NCI-H2081 treated with DMSO at 0.1 percent for 48 hours (cell line): Measurements from ENCODE around the gene SREBF2.

ENCODE experiments used
- DNase-seq: peaks from one replicate; lab custom pipeline; 2025; lab: John Stamatoyannopoulos, UW

The SREBF2 gene

DNA sequence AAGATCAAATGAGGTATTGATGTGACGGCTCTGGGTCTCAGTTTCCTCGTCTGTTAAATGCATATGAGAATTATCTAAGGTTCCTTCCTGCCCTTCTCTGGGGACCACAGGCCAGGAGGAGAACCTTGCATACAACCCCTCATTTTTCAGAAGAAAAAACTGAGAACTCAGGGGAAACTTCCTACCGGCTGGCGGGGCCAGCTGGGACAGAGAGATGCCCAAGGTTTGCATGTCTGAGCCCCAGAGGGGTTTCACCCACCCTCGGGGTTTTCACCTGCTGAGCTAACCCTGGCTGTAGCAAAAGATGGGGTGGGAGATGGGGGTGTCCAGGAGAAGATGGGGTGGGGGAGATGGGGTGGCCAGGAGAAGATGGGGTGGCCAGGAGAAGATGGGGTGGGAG lies 89.4 kb downstream of the SREBF2 start:
- no peak for DNase-seq

DNA sequence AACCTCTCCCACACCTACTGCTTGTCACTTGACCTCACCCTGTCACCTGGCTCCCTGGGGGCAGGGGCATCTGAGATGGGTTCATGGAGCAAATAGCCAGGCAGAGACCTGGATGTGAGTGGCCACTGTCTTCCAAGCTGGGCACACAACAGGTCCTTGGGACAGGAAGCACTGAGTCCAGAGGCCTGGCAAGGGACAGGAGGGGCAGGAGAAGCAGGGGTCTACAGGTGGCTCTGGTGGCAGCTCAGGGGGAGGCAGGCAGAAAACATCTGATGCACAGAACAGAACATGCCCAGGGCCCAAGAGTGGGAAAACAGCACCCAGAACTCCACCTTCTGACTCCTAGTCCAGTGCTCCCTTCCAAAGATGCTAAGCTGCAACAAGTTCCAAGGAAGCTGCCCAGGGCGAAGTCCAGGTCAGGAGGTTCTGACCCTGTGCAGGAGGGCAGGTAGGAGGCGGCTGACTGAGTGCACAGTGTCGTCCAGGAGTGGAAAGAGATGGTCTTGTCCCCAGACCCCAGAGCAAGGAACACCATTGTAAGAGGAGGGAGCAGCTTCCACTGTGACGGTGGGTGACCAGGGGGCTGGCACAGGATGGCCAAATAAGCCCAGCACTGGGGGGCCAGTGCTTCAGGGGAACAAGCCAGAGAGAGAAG lies 90.2 kb downstream of the SREBF2 start:
- DNase-seq, result no peak

DNA sequence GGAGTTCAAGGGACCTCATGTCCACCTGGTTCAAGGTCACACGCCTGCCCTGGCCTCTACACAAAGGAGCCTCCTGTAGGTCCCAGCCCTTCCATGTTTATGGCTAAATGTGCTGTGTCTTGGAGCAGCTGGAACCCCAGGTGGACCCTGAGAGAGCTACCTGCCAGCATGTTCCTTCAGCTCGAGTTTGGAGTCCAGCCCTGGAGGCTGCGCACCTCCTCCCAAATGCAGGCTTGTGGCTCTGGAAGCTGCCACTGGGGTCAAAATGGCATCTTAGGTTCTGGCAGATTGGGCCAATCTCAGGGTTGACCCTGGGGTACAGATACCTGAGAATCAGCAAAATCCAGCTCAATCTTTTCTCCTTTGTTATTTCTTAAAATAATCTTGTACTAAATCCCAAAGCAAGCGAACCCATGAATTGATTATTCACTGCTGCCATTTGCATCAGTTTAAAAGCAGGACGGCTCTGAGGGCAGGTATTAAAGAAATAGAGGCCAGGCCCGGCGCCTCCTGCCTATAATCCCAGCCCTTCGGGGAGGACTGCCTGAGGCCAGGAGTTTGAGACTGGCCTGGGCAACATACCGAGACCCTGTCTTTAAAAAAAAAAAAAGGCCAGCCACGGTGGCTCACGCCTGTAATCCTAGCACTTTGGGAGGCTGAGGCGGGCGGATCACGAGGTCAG lies 90.8 kb downstream of the SREBF2 start:
- DNase-seq, result no peak

DNA sequence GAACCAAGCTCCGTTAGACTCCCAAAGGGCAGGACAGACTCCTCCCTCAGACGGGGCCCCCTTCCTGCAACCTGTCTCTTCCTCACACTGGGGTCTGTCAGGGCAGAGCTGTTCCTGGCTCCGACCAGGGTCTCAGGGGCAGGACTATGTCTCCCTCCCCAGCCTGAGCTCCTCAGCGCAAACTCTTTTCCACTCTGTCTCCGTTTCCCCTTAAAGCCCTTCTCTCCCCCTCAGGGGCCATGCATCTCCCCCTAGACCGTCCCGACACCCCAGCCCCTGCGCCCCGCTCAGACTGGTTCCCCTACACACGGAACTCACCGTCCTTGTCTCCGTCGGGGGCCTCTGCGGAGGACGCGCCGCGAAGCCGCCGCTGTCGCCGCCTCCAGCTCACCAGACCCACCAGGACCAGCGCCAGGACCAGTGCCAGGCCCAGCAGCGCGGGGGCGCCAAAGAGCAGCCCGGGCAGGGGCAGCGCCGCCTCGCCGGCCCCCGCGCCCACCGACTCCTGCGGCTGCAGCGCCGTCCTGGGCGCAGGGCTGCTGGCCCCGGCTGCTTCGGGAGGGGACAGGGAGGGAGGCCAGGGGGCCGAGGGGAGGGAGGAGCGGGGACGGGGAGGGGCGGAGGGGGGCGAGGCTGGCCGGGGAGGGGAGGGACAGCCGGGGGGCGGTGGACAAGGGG lies 93.0 kb downstream of the SREBF2 start:
- no peak for DNase-seq

DNA sequence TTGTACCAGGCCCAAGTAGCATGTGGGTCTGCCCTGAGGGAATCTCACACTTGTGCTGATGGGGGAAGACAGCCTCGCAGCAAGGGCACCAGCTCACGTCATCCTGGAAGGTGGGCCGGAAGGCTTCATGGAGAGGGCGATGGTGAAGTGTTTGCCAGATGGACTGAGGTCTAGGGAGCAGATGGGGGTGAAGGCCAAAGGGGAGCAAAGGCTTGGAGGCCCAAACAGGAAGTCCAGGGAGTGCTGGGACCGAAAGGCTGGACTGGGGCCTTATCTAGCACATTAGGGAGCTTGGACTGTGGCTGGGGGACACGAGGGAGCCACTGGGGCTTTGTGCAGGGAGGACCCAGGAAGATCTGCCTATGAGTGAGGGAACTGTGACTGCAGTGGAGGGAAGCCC lies 94.9 kb downstream of the SREBF2 start:
- no peak for DNase-seq

DNA sequence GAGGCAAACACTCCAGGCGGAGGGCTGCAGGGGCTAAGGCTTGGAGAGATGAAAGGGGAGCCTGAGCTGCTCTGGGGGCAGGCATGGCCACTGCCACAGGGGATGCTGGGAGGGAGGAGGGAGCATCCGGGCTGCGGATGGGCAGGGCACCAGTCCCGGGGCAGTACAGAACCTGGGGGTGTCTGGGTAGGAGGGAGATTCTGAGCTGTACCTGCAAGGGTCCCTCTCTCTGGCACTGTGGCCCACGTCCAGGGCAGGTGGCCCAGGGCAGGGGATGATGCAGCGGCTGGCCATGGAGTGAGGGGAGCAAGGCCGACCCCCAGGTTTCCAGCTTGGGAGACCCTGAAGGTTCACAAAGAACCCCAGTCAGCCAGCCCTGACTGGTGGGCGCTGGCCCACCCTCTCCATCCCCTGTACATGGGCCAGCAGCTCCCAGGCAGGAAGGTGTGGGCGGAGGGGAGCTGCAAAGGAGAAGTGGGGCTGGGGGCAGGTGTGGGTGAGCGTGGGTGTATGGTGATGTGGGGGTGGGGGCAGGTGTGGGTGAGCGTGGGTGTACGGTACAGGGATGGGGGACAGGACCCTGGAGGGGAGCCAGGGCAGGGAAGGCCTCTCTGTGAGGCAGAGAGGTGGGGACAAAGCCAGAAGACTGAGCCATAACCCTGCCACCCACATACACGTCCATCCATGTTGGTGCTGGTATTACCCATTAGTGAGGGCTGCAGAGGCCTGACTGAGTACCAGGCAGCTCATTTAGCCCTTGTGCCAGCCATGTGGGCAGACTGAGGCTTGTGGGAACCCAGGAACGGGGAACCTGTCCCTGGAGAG lies 95.9 kb downstream of the SREBF2 start:
- no peak for DNase-seq

DNA sequence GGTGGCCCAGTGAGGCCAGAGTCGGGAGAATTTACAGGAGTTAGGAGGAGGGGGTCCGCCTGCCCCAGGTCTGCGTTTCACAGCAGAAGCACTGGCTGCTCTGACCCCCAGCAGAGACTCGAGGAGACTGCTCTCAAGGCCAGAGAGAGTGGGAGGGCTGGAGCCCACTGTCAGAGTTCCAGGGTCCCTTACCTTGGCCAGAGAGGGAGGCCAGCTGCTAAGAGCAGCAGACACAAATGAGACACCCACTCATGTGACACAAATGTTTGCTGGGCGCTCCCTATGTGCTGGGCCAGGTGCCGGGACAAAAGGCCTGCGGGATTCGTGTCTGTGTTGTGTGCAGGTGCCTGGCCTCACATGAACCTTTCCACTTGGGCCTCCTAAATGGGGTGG lies 96.5 kb downstream of the SREBF2 start:
- DNase-seq, result no peak

DNA sequence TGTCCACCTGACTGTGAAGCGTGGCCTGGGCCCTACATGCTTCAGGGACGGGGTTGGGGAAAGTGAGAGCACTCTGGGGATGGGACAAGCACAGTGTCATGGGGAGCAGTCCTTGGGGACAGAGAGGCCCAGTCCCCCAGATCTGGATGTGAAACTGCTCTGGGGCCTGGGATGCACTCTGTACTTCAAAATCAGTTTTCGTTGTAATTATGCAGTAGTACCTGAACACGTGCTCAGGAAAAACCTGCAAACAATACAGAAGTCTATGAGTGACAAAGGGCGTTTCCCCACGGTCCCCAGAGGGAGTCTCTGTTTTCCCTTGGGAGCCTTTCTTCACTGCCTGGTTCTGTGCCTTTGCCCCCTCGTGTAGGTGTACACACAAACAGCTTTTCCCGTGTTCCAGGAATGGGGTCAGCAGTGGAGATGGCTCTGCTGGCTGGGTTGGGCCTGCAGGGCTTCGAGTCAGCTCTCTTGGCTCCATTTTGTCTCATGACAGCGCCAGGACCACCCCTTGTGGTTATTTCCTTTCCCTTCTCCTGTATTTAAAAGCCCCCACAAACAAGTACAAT lies 98.9 kb downstream of the SREBF2 start:
- no peak for DNase-seq

DNA sequence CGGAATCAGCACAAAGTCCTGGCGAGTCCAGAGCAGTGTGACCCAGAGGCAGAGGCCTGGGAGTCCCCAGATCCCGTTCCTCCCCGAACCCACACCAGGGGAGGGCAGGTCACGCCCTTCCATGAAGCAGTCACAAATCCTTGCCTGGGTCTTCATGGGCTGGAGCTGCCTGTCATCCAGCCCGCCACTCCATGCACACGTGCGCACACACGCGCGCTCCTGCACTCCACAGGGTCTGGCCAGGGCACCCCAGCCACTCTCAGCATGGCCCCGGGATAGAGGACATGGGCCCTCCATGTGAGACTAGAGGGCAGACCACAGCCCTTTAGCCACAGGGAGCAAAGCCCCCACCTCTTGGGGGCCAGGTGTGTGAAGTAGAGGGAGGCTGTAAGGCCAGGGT lies 99.4 kb downstream of the SREBF2 start:
- no peak for DNase-seq

DNA sequence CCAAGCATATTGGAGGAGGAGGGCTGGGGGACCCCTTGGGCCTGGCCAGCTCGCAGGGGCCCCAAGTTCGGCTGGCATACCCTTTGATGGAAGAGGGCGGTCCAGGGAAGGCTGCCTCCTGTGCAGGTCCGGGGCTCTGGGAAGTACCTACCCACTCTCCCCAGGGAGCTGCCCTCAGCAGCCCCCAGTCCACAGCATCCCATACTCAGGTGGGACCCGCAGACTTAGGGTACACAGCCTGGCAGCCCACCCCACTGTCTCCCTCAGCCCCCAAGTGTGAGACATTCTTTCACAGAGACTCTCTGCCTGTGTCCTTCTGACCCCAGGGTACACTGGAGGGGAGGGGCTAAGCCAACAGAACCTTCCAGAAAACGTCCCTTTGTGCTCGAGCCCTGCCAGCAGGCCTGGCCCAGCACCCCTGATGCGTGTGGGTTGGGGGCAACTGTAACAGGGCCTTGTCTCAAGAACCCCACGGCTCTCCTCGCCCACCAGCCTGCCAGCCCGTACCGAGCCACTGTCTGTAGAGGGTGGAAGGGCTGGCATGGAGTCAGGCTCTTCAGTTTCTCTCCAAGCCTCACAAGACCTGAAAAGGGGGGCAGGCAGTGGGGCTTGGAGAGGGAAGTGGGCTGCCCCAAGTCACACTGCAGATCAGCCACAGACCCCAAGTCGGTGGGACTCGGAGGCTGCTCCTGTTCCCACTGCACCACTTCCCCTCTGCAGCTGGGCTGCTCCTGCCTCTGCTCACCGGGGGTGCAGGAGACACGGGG lies 100.7 kb downstream of the SREBF2 start:
- no peak for DNase-seq

DNA sequence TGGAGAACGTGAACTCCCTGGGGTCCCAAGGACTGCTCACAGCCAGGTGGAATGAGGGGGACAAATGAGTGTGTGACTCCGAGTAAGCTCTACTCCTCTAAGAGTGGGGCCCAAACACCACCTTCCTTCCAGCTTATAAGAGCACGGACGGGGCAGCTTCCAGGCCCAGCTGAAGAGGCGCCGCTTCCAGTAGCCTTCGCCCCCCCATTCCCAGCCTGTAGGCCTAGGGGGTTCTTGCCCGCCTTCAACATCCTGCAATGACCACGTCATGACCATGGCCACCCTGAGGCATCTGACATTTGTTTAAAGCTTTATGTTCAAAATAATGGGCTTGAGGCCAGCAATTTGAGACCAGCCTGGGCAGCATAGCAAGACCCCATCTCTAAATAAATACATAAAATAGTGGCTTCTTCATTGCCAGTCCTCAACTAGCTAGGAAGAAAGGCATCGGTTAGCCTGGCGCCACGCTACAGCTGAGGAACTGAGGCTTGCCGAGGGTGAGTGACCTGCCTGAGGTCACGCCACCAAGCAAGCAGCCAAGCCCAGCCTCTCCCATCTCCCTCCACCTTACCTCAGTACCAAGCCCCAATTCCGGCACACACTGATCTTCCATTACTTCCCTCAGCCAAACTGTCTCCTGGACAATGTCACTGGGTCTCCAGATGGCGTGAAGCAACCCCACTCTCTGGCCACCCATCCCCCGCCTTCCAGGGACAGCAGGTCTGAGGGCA lies 101.5 kb downstream of the SREBF2 start:
- DNase-seq, result no peak

DNA sequence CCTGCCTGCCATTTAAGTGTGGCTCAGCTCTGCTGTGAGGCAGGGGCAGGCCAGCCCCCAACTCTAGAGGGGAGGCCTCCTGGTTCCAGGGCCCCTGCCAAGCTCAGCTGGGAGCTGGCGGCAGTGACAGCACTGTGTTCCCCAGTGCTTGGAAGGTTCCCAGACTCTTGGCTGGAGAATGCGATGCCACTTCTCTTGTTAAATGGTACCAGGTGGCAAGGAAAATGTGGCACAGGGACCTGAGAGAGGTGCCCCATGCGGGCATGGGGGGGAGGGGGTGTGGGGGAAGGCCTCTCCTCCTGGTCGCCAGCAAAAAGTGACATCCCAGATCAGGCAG lies 102.1 kb downstream of the SREBF2 start:
- DNase-seq, result no peak

DNA sequence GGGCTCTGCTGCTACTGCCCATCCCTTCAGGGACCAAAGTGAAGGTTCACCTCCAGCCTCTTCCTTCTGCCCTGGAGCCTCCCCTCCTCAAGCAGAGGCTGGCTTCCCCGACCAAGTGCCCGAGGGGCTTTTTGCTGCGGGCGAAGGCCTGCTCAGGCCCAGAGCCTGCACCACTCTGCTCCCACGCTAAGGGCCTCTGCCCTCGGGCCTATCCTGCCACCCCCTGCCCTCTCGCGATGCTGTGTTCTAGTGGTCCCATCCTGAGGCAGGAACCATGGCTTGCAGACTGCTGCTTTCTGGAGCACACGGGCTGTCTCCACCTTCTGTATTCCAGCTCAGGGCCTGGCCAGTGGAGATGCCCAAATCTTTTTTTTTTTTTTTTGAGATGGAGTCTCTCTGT lies 102.6 kb downstream of the SREBF2 start:
- no peak for DNase-seq

DNA sequence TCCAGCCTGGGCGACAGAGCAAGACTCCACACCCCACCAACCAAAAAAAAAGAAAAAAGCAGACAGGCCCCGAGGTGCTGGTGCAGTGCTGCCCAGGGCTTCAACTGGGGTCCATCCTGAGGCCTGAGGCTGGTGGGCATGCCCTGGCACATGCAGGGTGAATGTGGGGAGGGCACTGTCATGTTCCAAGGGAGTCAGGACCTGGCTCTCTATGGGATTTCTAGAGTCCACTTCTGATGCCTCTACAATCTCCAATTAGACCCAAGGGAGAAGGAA lies 103.9 kb downstream of the SREBF2 start:
- no peak for DNase-seq

DNA sequence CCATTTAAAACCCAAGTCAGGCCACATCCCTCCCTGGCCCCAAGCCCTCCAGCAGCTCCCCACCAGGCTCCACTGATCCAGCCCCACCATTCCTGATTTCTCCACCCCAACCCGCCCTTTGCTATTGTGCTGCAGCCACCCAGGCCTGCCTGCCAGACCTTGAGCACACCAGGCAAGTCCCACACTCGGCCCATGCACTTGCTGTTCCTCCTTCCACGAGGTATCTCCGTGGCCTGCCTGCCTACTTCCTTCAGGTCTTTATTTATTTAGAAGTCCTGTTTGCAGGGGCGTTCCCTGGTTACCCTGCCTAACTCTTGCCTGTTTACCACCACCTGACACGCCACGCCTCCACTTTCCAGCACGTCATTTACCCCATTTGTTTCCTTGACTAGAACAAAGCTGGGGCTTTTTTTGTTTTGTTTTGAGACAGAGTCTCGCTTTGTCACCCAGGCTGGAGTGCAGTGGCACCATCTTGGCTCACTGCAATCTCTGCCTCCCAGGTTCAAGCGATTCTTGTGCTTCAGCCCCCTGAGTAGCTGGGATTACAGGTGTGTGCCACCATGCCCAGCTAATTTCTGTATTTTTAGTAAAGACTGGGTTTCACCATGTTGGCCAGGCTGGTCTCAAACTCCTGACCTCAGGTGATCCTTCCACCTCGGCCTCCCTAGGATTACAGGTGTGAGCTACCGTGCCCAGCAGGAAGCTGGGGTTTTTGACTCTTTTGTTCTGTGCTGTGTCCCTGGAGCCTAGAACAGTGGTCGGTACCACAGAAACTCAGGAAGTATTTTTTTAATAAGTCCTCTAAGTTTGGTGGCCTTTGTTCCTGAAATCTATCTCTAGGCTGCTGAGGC lies 107.3 kb downstream of the SREBF2 start:
- no peak for DNase-seq

DNA sequence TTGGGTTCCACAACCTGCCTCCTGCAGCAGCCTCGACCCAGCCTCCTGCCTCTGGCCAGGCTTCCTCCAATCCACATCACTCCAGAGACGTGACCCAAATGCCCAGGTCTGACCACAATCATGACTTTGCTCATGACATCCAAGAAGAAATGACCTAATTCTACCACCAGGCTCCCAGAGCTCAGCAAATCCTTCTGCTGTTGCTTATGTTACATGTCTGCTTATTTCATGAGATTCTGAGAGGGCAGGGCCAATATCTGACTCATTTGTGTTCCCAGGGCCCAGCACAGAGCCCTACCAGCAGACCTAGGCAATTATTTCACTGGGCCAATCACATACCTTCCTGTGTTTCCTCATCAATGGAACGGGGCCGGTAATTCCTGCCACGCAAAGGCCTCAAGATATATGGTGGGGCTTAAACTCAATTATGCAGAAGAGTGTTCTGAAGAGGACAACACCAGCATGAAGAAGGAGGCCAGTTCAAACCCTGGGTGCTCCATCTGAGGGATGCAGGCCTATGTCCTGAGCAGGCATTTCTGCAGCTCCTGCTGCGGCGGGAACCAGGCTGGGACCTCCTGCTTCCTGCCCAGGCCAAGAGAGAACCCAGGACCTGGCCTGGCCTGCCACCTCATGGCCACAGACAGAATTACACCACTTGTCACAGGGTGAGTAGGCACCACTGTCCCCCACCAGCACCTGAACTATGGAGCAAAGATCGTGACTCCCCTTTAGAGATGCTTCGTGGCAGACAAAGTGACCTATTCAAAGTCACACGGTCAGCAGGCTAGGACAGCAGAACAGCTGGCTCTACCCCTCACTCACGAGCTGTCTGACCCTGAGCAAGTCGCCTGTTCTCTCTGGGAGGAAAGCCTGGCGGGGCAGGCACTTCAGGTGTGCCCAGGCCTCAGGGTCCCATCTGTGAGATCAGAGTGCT lies 108.2 kb downstream of the SREBF2 start:
- DNase-seq, result no peak

DNA sequence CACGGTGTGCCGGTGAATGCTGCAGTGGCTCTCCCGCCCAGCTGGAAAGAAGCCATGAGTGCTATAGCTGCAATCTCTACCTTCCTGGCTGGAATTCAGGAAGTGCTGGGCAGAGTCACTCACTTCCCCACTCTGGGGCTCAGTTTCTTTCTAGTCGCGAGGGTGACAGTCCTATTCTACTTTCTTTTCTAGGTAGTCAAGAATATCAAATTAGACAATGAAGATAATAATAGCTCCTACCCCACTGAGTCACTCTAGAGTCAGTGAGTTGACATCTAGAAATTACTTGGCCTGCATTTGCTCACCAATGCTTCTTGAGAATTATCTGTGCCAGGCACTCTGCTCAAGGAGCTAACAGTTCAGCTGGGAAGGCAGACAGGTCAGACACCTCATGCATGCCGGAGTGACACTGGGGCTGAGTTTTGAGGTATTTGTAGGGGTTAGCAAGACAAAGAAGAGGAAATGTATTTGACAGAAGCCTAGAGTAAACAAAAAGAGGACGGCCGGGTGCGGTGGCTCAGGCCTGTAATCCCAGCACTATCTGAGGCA lies 110.8 kb downstream of the SREBF2 start:
- DNase-seq, result no peak

DNA sequence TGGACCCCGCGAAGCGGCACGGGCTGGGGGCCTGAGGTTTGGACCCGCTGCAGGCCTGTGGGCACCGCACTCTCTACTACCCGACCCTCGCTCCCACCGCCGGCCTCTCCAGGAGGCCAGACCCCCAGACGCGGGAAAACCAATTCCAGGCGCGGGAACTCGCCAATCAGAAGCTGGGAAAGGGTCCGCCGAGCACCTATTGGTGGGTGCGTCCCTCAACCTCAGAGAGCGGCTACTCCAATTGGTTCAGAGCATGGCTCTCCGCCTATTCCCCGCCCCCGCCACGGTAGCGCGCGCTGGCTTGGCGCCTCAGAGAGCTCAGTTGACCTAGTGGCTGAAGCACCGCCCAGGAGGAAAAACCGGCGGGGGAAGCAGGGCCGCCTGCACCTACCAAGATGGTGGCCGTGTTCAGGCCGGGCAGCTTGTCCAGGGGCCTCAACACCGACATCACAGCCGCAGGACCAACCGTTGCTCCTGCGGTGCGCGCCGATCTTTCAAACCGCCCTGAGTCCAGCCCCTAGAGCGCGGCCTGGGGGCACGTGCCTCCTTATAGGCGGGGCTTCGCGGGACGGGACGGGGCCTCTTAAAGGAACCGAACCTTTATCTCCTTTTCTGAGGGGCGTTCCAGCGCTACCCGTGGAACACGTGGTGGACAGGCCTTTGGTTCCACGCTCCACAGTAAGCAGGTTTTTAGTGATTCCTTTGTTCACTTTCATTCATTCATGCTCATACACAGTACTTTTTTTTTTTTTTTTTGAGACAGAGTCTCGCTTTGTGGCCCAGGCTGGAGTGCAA lies 113.9 kb downstream of the SREBF2 start, which contains the start of gene CENPM:
CENPM (minus strand) TSS at position 524 of the 795 bp plus-strand sequence; CDS start at position 448, 76 bp downstream.
- peak; percentile 62 for DNase-seq
